ENCODE data around the gene PKDCC. TPM values are rescaled to one million over a fixed set of nuclear protein-coding genes. Genes with fewer than 3 reads are reported as not detected.

Gene PKDCC
- total RNA-seq, 1 experiment from 2014 or later: 14.8 TPM

DNA sequence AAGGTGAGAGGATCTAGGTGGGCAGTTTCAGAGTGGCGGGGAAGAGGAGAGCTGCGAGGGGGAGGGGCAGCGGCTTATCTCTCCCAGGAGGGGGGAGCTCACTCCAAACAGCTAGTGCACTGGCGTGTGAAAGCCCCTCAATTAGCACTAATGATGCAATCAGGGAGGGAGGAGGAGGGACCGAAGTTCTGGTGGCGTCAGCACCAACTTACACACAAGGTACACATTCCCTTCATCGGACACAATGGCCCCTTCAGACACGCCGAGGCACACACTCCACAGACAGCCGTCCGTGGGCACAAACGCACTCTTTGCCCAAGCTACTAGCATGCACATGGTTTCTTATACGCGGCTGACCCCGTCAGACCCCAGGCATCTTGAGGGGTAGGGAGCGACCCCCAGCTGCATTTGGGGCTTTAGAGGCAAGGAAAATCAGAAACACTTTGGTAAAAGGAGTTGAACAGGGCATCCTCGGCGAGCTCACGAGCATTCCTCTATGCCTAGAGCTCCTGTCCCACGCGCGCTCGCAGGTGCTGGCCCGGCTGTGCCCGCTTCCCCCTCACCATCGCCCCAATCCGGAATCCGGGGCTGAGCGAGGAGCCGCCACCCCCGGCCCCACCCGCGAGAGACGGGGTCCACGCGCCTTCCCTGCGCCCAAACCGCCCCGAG lies 868 bp upstream of the PKDCC start:
- peak overlapping the region; percentile 51 to 64 for H3K4me3 ChIP-seq (ENCODE audit: low read depth in 2 of 2, low read length in 2 of 2)
- ChIA-PET CTCF (no interaction called here), POLR2A (interaction anchor here (0.6 kb wide), 1 partner anchor 259 kb away, joined by 7 read pairs; no protein-coding TSS in a partner anchor)
- in situ Hi-C loops (cut with HindIII; ENCODE audit: low pct_unique_long_range_greater_than_20kb, low sequenced_read_pairs) (no loop called here), intact Hi-C loops (cut with micrococcal nuclease; ENCODE audit: unreplicated experiment) (no loop called here)
- BruUV-seq (replicated peaks): no TSS peak
- H3K9me3 ChIP-seq (ENCODE audit: control insufficient read depth, insufficient read depth, low read depth, low read length): no peaks in the 10 kb centered on the region
- no peaks in the 10 kb centered on the region for H3K36me3 ChIP-seq (ENCODE audit: control insufficient read depth, insufficient read depth, low read length)
- ATAC-seq (no peak; the same call in 1 of the 2 replicates), DNase-seq (ENCODE audit: low read depth, low spot score) (no peak)
- H3K27me3 ChIP-seq (ENCODE audit: control insufficient read depth, insufficient read depth, low read length): no peaks in the 10 kb centered on the region
- peaks cover 36% of the 10 kb centered on the region for H3K4me1 ChIP-seq (ENCODE audit: control insufficient read depth, insufficient read depth, low read length)
- TF ChIP-seq, protein P1, sequence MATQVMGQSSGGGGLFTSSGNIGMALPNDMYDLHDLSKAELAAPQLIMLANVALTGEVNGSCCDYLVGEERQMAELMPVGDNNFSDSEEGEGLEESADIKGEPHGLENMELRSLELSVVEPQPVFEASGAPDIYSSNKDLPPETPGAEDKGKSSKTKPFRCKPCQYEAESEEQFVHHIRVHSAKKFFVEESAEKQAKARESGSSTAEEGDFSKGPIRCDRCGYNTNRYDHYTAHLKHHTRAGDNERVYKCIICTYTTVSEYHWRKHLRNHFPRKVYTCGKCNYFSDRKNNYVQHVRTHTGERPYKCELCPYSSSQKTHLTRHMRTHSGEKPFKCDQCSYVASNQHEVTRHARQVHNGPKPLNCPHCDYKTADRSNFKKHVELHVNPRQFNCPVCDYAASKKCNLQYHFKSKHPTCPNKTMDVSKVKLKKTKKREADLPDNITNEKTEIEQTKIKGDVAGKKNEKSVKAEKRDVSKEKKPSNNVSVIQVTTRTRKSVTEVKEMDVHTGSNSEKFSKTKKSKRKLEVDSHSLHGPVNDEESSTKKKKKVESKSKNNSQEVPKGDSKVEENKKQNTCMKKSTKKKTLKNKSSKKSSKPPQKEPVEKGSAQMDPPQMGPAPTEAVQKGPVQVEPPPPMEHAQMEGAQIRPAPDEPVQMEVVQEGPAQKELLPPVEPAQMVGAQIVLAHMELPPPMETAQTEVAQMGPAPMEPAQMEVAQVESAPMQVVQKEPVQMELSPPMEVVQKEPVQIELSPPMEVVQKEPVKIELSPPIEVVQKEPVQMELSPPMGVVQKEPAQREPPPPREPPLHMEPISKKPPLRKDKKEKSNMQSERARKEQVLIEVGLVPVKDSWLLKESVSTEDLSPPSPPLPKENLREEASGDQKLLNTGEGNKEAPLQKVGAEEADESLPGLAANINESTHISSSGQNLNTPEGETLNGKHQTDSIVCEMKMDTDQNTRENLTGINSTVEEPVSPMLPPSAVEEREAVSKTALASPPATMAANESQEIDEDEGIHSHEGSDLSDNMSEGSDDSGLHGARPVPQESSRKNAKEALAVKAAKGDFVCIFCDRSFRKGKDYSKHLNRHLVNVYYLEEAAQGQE (IDR thresholded peaks at IDR 0.05; ENCODE audit: insufficient read depth in 1 of 2, low read depth in 2 of 2, low read length in 1 of 2): no peak
- no peak for TF ChIP-seq TCF7L2 (IDR thresholded peaks at IDR 0.05; ENCODE audit: low read depth, low read length)
- TF ChIP-seq SIN3A (IDR thresholded peaks at IDR 0.05; ENCODE audit: borderline replicate concordance, insufficient read depth, low read depth, low read length): no peak
- TF ChIP-seq, protein P2, sequence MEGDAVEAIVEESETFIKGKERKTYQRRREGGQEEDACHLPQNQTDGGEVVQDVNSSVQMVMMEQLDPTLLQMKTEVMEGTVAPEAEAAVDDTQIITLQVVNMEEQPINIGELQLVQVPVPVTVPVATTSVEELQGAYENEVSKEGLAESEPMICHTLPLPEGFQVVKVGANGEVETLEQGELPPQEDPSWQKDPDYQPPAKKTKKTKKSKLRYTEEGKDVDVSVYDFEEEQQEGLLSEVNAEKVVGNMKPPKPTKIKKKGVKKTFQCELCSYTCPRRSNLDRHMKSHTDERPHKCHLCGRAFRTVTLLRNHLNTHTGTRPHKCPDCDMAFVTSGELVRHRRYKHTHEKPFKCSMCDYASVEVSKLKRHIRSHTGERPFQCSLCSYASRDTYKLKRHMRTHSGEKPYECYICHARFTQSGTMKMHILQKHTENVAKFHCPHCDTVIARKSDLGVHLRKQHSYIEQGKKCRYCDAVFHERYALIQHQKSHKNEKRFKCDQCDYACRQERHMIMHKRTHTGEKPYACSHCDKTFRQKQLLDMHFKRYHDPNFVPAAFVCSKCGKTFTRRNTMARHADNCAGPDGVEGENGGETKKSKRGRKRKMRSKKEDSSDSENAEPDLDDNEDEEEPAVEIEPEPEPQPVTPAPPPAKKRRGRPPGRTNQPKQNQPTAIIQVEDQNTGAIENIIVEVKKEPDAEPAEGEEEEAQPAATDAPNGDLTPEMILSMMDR (IDR thresholded peaks at IDR 0.05): no peak
- TF ChIP-seq POLR2AphosphoS5 (IDR thresholded peaks at IDR 0.05; ENCODE audit: low read depth, low read length): no peak
- H3K27ac ChIP-seq (ENCODE audit: low read length): peak overlapping the region; percentile 51; the same call in 1 of the 2 replicates

DNA sequence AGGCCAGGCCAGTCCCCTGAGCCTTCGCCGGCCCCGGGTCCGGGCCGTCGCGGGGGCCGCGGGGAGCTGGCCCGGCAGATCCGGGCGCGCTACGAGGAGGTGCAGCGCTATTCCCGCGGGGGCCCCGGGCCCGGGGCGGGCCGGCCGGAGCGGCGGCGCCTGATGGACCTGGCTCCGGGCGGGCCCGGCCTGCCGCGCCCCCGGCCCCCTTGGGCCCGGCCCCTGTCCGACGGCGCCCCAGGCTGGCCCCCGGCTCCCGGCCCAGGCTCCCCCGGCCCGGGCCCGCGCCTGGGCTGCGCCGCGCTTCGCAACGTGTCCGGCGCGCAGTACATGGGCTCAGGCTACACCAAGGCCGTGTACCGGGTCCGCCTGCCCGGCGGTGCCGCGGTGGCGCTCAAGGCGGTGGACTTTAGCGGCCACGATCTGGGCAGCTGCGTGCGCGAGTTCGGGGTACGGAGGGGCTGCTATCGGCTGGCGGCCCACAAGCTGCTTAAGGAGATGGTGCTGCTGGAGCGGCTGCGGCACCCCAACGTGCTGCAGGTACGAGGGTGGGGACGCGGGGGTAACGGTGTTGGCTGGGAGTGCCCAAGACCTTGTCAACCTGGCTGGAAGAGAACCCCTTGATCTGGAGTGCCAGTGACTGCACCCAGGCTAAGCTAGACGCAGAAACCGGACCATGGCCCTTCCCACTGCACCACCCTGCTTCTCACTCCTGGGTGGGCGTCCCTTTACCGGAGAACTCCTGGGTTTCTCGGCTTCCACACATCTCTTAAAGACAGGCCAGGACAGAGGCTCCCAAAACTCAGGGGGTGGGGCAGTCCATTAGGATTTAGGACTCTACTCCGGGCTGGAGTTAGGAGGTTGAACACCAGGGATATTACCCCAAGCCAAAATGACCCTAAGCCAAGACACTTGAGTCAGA lies 739 bp downstream of the PKDCC start:
- ChIA-PET POLR2A (no interaction called here), CTCF (no interaction called here)
- Histone ChIP-seq H3K4me1 (ENCODE audit: control insufficient read depth, insufficient read depth, low read length) (peaks cover 43% of the 10 kb centered on the region), H3K9me3 (ENCODE audit: control insufficient read depth, insufficient read depth, low read depth, low read length) (no peaks in the 10 kb centered on the region), H3K4me3 (ENCODE audit: low read depth in 2 of 2, low read length in 2 of 2) (peak overlapping the region; percentile 54 to 62), H3K27me3 (ENCODE audit: control insufficient read depth, insufficient read depth, low read length) (no peaks in the 10 kb centered on the region), H3K27ac (ENCODE audit: low read length) (peak overlapping the region; percentile 46), H3K36me3 (ENCODE audit: control insufficient read depth, insufficient read depth, low read length) (no peaks in the 10 kb centered on the region)
- in situ Hi-C loops (cut with HindIII; ENCODE audit: low pct_unique_long_range_greater_than_20kb, low sequenced_read_pairs): no loop called here
- DNase-seq (ENCODE audit: low read depth, low spot score) (no peak), ATAC-seq (peak; percentile 63)
- no TSS peak for BruUV-seq (replicated peaks)
- intact Hi-C loops (cut with micrococcal nuclease; ENCODE audit: unreplicated experiment): no loop called here
- TF ChIP-seq, protein P1 (IDR thresholded peaks at IDR 0.05; ENCODE audit: insufficient read depth in 1 of 2, low read depth in 2 of 2, low read length in 1 of 2): no peak
- TF ChIP-seq SIN3A (IDR thresholded peaks at IDR 0.05; ENCODE audit: borderline replicate concordance, insufficient read depth, low read depth, low read length) (no peak), TCF7L2 (IDR thresholded peaks at IDR 0.05; ENCODE audit: low read depth, low read length) (no peak)
- TF ChIP-seq, protein P2 (IDR thresholded peaks at IDR 0.05): no peak

All from Panc1 (cell line).